ENCODE measurements around the gene C11orf21. TPM values are rescaled to one million over a fixed set of nuclear protein-coding genes. Genes with fewer than 3 reads are reported as not detected.

C11orf21 gene
- total RNA-seq, 1 experiment from 2014 or later: 0.09 TPM

GRCh38 chr11:2305140-2305778, 3.5 kb upstream of the C11orf21 start:
- Mint-ChIP-seq H3K4me1 (ENCODE audit: low read depth, unreplicated experiment) (no peaks in the 10 kb centered on the region), H3K27me3 (ENCODE audit: insufficient read depth, unreplicated experiment) (no peaks in the 10 kb centered on the region), H3K9me3 (ENCODE audit: unreplicated experiment) (no peaks in the 10 kb centered on the region), H3K27ac (ENCODE audit: unreplicated experiment) (no peak overlapping the region), H3K4me3 (ENCODE audit: unreplicated experiment) (no peak overlapping the region), H3K36me3 (ENCODE audit: insufficient read depth, unreplicated experiment) (no peaks in the 10 kb centered on the region)
- Histone ChIP-seq H3K27me3 (replicated peaks; ENCODE audit: control insufficient read depth, insufficient read depth, low read length) (no peaks in the 10 kb centered on the region), H3K4me1 (peaks cover 44% of the 10 kb centered on the region), H3K9me3 (no peaks in the 10 kb centered on the region), H3K36me3 (ENCODE audit: control insufficient read depth, insufficient read depth, low read length) (no peaks in the 10 kb centered on the region), H3K4me3 (ENCODE audit: low read depth, low read length) (no peak overlapping the region)
- ChIA-PET CTCF (interaction anchor here (0.6 to 9.8 kb wide), 23 partner anchors 11 to 1291 kb away, joined by 3 to 128 read pairs (median 3); partner anchors contain the start of gene TSSC4), POLR2A (interaction anchor here (0.6 to 0.9 kb wide), 4 partner anchors 72 to 116 kb away, joined by 3 to 8 read pairs (median 5); partner anchors contain the start of gene TSSC4)
- BruUV-seq (replicated peaks): no TSS peak
- peak; percentile 89 to 95 for TF ChIP-seq CTCF (IDR thresholded peaks at IDR 0.05; ENCODE audit: insufficient read depth in 1 of 2, low read depth in 1 of 2, low read length in 1 of 2, severe bottlenecking in 1 of 2, unreplicated experiment in 1 of 2)
- peak; percentile 84 to 89 for DNase-seq
- intact Hi-C loops (cut with micrococcal nuclease; ENCODE audit: unreplicated experiment): loop anchor here (1.0 to 5.0 kb wide), 2 partner anchors 115 to 227 kb away; no protein-coding TSS in a partner anchor

GRCh38 chr11:2304506-2305139, 2.9 kb upstream of the C11orf21 start:
- peaks cover 2% of the 10 kb centered on the region for H3K4me1 Mint-ChIP-seq (ENCODE audit: low read depth, unreplicated experiment)
- intact Hi-C loops (cut with micrococcal nuclease; ENCODE audit: unreplicated experiment): loop anchor here (1.0 to 5.0 kb wide), 2 partner anchors 116 to 228 kb away; no protein-coding TSS in a partner anchor
- no peak for DNase-seq
- no peaks in the 10 kb centered on the region for H3K27me3 ChIP-seq (replicated peaks; ENCODE audit: control insufficient read depth, insufficient read depth, low read length)
- BruUV-seq (replicated peaks): no TSS peak
- H3K4me3 Mint-ChIP-seq (ENCODE audit: unreplicated experiment): no peak overlapping the region
- peaks cover 44% of the 10 kb centered on the region for H3K4me1 ChIP-seq
- H3K27ac Mint-ChIP-seq (ENCODE audit: unreplicated experiment): peak overlapping the region; percentile 75
- H3K9me3 ChIP-seq: no peaks in the 10 kb centered on the region
- H3K4me3 ChIP-seq (ENCODE audit: low read depth, low read length): no peak overlapping the region
- CTCF ChIA-PET: interaction anchor here (0.6 to 9.8 kb wide), 18 partner anchors 12 to 1177 kb away, joined by 3 to 128 read pairs (median 4); partner anchors contain the start of gene TSSC4
- H3K27me3 Mint-ChIP-seq (ENCODE audit: insufficient read depth, unreplicated experiment): no peaks in the 10 kb centered on the region
- no peaks in the 10 kb centered on the region for H3K36me3 Mint-ChIP-seq (ENCODE audit: insufficient read depth, unreplicated experiment)
- no peaks in the 10 kb centered on the region for H3K36me3 ChIP-seq (ENCODE audit: control insufficient read depth, insufficient read depth, low read length)
- H3K9me3 Mint-ChIP-seq (ENCODE audit: unreplicated experiment): no peaks in the 10 kb centered on the region
- POLR2A ChIA-PET: interaction anchor here (0.5 to 0.9 kb wide), 4 partner anchors 72 to 116 kb away, joined by 3 to 8 read pairs (median 6); partner anchors contain the start of genes CD81 and TSSC4
- no peak for TF ChIP-seq CTCF (IDR thresholded peaks at IDR 0.05; ENCODE audit: insufficient read depth in 1 of 2, low read depth in 1 of 2, low read length in 1 of 2, severe bottlenecking in 1 of 2, unreplicated experiment in 1 of 2)

Data from Caco-2 (cell line).